WTC11 (cell line): Measurements from ENCODE around the gene NHLRC3. TPM values are rescaled to one million over a fixed set of nuclear protein-coding genes. Genes with fewer than 3 reads are reported as not detected.

Experiments
- ATAC-seq: fragments of 200-7000 bp; cut with Tn5 transposase; 2 replicates; pipeline ENCODE4 v1.10.0; 2021; ENCODE audit warnings: mild to moderate bottlenecking, moderate library complexity
- CTCF ChIA-PET: fragments of 300-600 bp; sonication (Branson Sonifier 250); formaldehyde crosslinking; loops from one replicate; lab custom pipeline; 2021; ENCODE audit warnings: antibody characterized with exemption; lab: Charles Lee
- POLR2A ChIA-PET: fragments of 350-600 bp; sonication (Branson Sonifier 250); formaldehyde crosslinking; loops from one replicate; lab custom pipeline; 2021; ENCODE audit warnings: antibody characterized with exemption; lab: Charles Lee
- DNase-seq: peaks from one replicate; pipeline ENCODE4 v3.0.0; 2021; ENCODE audit warnings: low spot score
- H3K27ac Mint-ChIP-seq: 2 replicates; pipeline ENCODE4 v1.8.0; 2021; ENCODE audit warnings: mixed read lengths
- H3K27me3 Mint-ChIP-seq: 2 replicates; pipeline ENCODE4 v1.8.0; 2021; ENCODE audit warnings: low read depth, mild to moderate bottlenecking, moderate library complexity, mixed read lengths
- H3K36me3 Mint-ChIP-seq: 2 replicates; pipeline ENCODE4 v1.8.0; 2021; ENCODE audit warnings: mixed read lengths
- H3K4me1 Mint-ChIP-seq: 2 replicates; pipeline ENCODE4 v1.8.0; 2022; ENCODE audit warnings: mixed read lengths
- H3K4me3 Mint-ChIP-seq: 2 replicates; pipeline ENCODE4 v1.8.0; 2021; ENCODE audit warnings: mild to moderate bottlenecking, moderate library complexity, mixed read lengths
- H3K9me3 Mint-ChIP-seq: 2 replicates; pipeline ENCODE4 v1.8.0; 2021; ENCODE audit warnings: mixed read lengths
- CREM ChIP-seq: sonication (generic); formaldehyde crosslinking; IDR thresholded peaks from 2 replicates; pipeline ENCODE4 v1.8.1; 2022; ENCODE audit warnings: mild to moderate bottlenecking, missing genetic modification reagents, moderate library complexity
- HMGXB4 ChIP-seq: sonication (generic); formaldehyde crosslinking; IDR thresholded peaks from 2 replicates; pipeline ENCODE4 v1.8.1; 2023; ENCODE audit warnings: mild to moderate bottlenecking, moderate library complexity, missing genetic modification reagents
- MAX ChIP-seq: sonication (generic); formaldehyde crosslinking; IDR thresholded peaks from 2 replicates; pipeline ENCODE4 v1.8.0; 2022; ENCODE audit warnings: mild to moderate bottlenecking, missing genetic modification reagents
- MYBL2 ChIP-seq: sonication (generic); formaldehyde crosslinking; IDR thresholded peaks from 2 replicates; pipeline ENCODE4 v1.8.1; 2023; ENCODE audit warnings: mild to moderate bottlenecking, moderate library complexity, missing genetic modification reagents
- PREB ChIP-seq: sonication (generic); formaldehyde crosslinking; IDR thresholded peaks from 2 replicates; pipeline ENCODE4 v1.8.1; 2022; ENCODE audit warnings: mild to moderate bottlenecking, missing genetic modification reagents, moderate library complexity, borderline replicate concordance
- RELA ChIP-seq: sonication (generic); formaldehyde crosslinking; IDR thresholded peaks from 2 replicates; pipeline ENCODE4 v1.8.1; 2022; ENCODE audit warnings: missing genetic modification reagents, mild to moderate bottlenecking, borderline replicate concordance
- STAT6 ChIP-seq: sonication (generic); formaldehyde crosslinking; conservative IDR thresholded peaks from 2 replicates; pipeline ENCODE4 v1.8.1; 2023; ENCODE audit warnings: mild to moderate bottlenecking, low read depth, missing genetic modification reagents, moderate library complexity
- USF2 ChIP-seq: sonication (generic); formaldehyde crosslinking; IDR thresholded peaks from 2 replicates; pipeline ENCODE4 v1.8.1; 2023; ENCODE audit warnings: mild to moderate bottlenecking, missing genetic modification reagents, moderate library complexity
- ZNF281 ChIP-seq: sonication (generic); formaldehyde crosslinking; IDR thresholded peaks from 2 replicates; pipeline ENCODE4 v1.8.0; 2023; ENCODE audit warnings: mild to moderate bottlenecking, missing genetic modification reagents
- ZNF396 ChIP-seq: fragments of 250-450 bp; sonication (Bioruptor Pico); IDR thresholded peaks from 2 replicates; pipeline ENCODE4 v1.8.0; 2021; ENCODE audit warnings: mild to moderate bottlenecking, moderate library complexity, borderline replicate concordance
- ZNF423 ChIP-seq: fragments of 250-450 bp; sonication (Bioruptor Pico); IDR thresholded peaks from 2 replicates; pipeline ENCODE4 v2.1.2; 2022; ENCODE audit warnings: mild to moderate bottlenecking, moderate library complexity
- ZSCAN18 ChIP-seq: fragments of 250-450 bp; sonication (Bioruptor Pico); IDR thresholded peaks from 2 replicates; pipeline ENCODE4 v2.1.2; 2022; ENCODE audit warnings: mild to moderate bottlenecking, moderate library complexity
- total RNA-seq: library from RNA; stranded (reverse); gene quantifications from 3 replicates; pipeline ENCODE4 v1.2.3, GENCODE V29; 2021

NHLRC3 gene
- total RNA-seq, 1 experiment from 2014 or later, result 18.8 TPM

- 0 out of 2 replicates have a peak, but pooled peaks have one; percentile 5 for TF ChIP-seq PREB (CRISPR knock-in tag)
- TF ChIP-seq MAX (CRISPR knock-in tag), result 0 out of 2 replicates have a peak, but pooled peaks have one; percentile 7
- 0 out of 2 replicates have a peak, but pooled peaks have one; percentile 1 for TF ChIP-seq USF2 (CRISPR knock-in tag)
Observed at GRCh38 chr13:39038569-39039030, 344 bp downstream of the NHLRC3 start (continued).

GRCh38 chr13:39039041-39039440 is 785 bp downstream of the NHLRC3 start:
- Mint-ChIP-seq H3K27ac (no peak overlapping the region), H3K4me1 (peaks cover 26% of the 10 kb centered on the region), H3K36me3 (peaks cover 5% of the 10 kb centered on the region), H3K9me3 (no peaks in the 10 kb centered on the region), H3K4me3 (peak overlapping the region; percentile 92), H3K27me3 (no peaks in the 10 kb centered on the region)
- DNase-seq (no peak), ATAC-seq (no peak)
- TF ChIP-seq ZNF281 (CRISPR knock-in tag) (no peak), RELA (CRISPR knock-in tag) (no peak), CREM (CRISPR knock-in tag) (no peak), ZNF396 (CRISPR knock-in tag) (no peak), STAT6 (CRISPR knock-in tag) (no peak), ZNF423 (CRISPR knock-in tag) (no peak), ZSCAN18 (no peak), MYBL2 (CRISPR knock-in tag) (no peak), HMGXB4 (no peak)
- POLR2A ChIA-PET, result no interaction called here
- CTCF ChIA-PET, result no interaction called here
